Measurements from ENCODE around the gene FAM240B.

Gene FAM240B

DNA sequence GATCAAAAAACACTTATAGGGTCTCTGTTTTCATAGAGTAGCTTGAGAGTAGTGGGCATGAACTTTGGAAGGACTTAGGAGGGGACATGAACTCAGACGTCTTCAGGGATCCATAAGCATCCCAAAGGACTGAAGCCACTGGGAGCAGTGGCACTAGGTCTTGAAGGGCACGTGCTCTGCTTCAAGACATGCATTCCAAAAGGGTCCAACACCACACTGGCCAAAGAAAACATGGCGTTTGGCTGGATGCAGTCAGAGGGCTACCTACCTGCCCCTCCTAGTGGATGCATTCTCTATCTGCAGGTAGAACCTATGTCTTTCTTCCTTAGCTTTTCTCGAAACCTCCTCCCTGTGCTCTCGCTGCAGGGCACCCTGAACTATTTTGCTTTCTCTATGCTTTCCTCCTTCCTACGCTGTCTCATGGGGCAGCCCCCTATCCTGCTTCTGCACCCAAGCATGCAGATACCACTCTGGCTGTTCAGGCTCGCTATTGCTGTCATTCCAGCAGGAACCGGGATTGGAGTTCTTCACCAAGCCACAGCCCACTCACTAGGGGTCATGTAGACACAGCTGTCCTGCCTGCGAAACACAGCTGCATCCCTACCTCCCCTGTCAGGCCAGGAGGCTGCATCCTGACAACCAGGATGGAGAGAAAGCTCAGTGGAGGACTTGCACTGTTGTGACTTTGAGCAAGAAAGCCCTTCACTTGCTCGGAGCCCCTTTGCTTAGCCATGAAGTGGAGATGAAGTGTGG is 11.9 kb downstream of the FAM240B start:
- TF ChIP-seq TAF1 (IDR thresholded peaks at IDR 0.05; ENCODE audit: low read depth, low read length) (no peak), PAX5 (IDR thresholded peaks at IDR 0.05; ENCODE audit: insufficient read depth, low read length, severe bottlenecking) (no peak), POLR2AphosphoS5 (IDR thresholded peaks at IDR 0.05; ENCODE audit: low read depth, low read length) (no peak), SPI1 (IDR thresholded peaks at IDR 0.05; ENCODE audit: low read depth, low read length) (no peak), POLR2A (IDR thresholded peaks at IDR 0.05; ENCODE audit: low read depth, low read length) (no peak), POU2F2 (IDR thresholded peaks at IDR 0.05; ENCODE audit: low read depth, low read length) (no peak)
- FAIRE-seq, result no peak
- no peak for DNase-seq (ENCODE audit: insufficient read length, low spot score)

DNA sequence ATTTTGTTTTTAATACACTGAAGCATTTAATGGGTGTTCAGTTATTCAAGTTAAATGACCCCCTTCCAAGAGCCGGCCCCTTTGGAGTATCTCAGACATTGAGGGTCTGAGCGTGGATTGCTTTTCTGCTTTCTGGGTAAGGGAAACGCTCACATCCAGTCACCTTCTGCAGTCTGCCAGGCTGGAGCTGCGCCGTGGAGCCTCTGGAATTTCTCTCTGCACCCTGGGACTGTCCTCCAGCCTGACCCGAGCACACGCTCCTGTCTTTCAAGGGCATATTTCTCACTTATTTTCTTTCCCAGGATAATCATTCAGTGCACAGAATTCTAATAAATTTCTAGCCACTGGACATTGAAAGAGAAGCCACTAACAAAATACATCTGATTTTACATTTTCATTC is 13.4 kb downstream of the FAM240B start:
- no peak for TF ChIP-seq POU2F2 (IDR thresholded peaks at IDR 0.05; ENCODE audit: low read depth, low read length)
- TF ChIP-seq POLR2AphosphoS5 (IDR thresholded peaks at IDR 0.05; ENCODE audit: low read depth, low read length), result no peak
- TF ChIP-seq TAF1 (IDR thresholded peaks at IDR 0.05; ENCODE audit: low read depth, low read length), result no peak
- TF ChIP-seq POLR2A (IDR thresholded peaks at IDR 0.05; ENCODE audit: low read depth, low read length), result no peak
- TF ChIP-seq SPI1 (IDR thresholded peaks at IDR 0.05; ENCODE audit: low read depth, low read length), result no peak
- no peak for TF ChIP-seq PAX5 (IDR thresholded peaks at IDR 0.05; ENCODE audit: insufficient read depth, low read length, severe bottlenecking)
- DNase-seq (ENCODE audit: insufficient read length, low spot score), result no peak
- FAIRE-seq, result no peak

DNA sequence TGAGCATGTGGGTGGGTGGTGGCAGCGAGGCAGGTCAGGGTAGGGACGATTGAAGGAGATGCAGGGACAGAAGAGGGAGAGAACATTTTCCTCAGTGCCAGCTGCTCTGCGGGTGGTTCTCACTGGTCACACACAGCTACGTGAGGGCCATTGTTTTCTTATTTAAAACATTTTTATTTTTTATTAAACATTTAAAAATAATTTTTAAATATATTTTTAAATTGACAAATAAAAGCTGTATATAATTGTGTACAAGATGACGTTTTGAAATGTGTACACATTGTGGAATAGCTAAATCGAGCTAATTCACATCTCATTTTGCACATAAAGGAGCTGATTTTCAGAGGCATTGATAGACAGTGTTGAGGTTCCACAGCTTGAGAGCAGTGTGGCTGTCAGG is 14.0 kb downstream of the FAM240B start:
- FAIRE-seq, result no peak
- TF ChIP-seq TAF1 (IDR thresholded peaks at IDR 0.05; ENCODE audit: low read depth, low read length) (no peak), POU2F2 (IDR thresholded peaks at IDR 0.05; ENCODE audit: low read depth, low read length) (no peak), PAX5 (IDR thresholded peaks at IDR 0.05; ENCODE audit: insufficient read depth, low read length, severe bottlenecking) (no peak), POLR2AphosphoS5 (IDR thresholded peaks at IDR 0.05; ENCODE audit: low read depth, low read length) (no peak), SPI1 (IDR thresholded peaks at IDR 0.05; ENCODE audit: low read depth, low read length) (no peak), POLR2A (IDR thresholded peaks at IDR 0.05; ENCODE audit: low read depth, low read length) (no peak)

DNA sequence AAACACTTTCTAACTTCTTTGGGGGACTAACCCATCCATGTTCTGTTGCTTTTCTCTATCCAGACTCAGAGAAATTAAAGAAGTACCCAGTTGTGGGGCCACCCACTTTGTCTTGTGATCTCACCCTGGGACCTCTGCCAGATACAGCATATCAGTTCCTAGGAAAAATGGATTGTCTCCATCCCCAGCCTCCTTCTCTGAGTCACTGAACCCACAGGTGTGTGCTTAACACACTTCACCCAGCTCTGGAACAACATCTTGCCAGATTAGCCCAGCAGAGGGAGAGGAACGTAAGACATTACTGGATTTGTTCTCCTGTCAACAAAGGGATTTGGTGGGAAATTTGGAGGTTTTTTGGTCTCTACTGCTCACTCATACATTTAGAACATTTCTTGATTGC is 19.2 kb downstream of the FAM240B start:
- no peak for FAIRE-seq
- no peak for TF ChIP-seq POU2F2 (IDR thresholded peaks at IDR 0.05; ENCODE audit: low read depth, low read length)
- TF ChIP-seq TAF1 (IDR thresholded peaks at IDR 0.05; ENCODE audit: low read depth, low read length), result no peak
- TF ChIP-seq POLR2AphosphoS5 (IDR thresholded peaks at IDR 0.05; ENCODE audit: low read depth, low read length), result no peak
- no peak for TF ChIP-seq SPI1 (IDR thresholded peaks at IDR 0.05; ENCODE audit: low read depth, low read length)
- TF ChIP-seq PAX5 (IDR thresholded peaks at IDR 0.05; ENCODE audit: insufficient read depth, low read length, severe bottlenecking), result no peak
- TF ChIP-seq POLR2A (IDR thresholded peaks at IDR 0.05; ENCODE audit: low read depth, low read length), result no peak

More for the DNA sequence above, 14.0 kb downstream of the FAM240B start:
- no peak for DNase-seq (ENCODE audit: insufficient read length, low spot score)

DNA sequence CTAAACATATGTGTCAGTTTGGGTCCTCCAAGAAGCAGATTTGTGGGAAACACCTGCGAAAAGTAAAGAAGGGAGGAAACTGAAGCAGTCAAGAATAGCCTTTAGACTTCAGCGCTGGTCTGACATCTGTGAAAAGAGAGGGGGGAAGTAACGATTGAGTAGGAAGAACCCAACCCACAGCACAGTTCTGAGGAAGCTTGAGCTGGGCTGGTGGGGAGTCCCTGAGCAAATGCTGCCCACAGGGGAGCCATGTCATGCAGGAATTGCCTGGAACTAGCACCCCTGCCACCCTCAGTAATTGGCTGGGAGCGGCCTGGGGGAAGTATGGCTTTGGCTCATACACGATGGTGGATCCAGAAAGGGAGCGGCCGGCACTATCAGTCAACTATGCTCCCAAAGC is 20.6 kb downstream of the FAM240B start:
- TF ChIP-seq SPI1 (IDR thresholded peaks at IDR 0.05; ENCODE audit: low read depth, low read length), result no peak
- TF ChIP-seq PAX5 (IDR thresholded peaks at IDR 0.05; ENCODE audit: insufficient read depth, low read length, severe bottlenecking), result no peak
- TF ChIP-seq POU2F2 (IDR thresholded peaks at IDR 0.05; ENCODE audit: low read depth, low read length), result no peak
- no peak for TF ChIP-seq POLR2AphosphoS5 (IDR thresholded peaks at IDR 0.05; ENCODE audit: low read depth, low read length)
- TF ChIP-seq TAF1 (IDR thresholded peaks at IDR 0.05; ENCODE audit: low read depth, low read length), result no peak
- TF ChIP-seq POLR2A (IDR thresholded peaks at IDR 0.05; ENCODE audit: low read depth, low read length), result no peak
- no peak for FAIRE-seq
- no peak for DNase-seq (ENCODE audit: insufficient read length, low spot score)

More for the DNA sequence above, 19.2 kb downstream of the FAM240B start:
- DNase-seq (ENCODE audit: insufficient read length, low spot score), result no peak

DNA sequence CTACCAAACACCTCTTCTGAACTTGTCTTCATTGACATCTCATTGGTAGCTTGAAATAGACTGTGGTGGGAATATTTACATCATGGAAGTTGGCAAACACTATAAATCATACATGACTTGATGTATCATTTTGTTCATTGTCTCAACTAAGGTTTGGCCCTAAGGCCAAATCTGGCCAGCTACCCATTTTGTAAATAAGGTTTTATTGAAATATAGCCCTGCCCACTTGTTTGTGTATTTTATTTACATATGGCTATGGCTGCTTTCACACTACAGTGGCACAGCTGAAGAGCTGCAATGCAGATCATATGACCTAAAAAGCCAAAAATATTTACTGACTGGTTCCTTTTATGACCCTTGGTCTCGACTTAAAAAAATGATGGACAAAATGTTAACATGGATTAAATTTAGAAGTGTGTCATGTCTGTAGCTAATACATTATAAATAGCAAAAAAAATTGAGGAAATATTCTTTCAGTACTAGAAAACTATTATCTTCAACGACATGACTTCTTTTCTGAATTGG is 22.1 kb downstream of the FAM240B start:
- FAIRE-seq, result peak; percentile 28
- TF ChIP-seq POU2F2 (IDR thresholded peaks at IDR 0.05; ENCODE audit: low read depth, low read length) (no peak), POLR2AphosphoS5 (IDR thresholded peaks at IDR 0.05; ENCODE audit: low read depth, low read length) (no peak), SPI1 (IDR thresholded peaks at IDR 0.05; ENCODE audit: low read depth, low read length) (no peak), TAF1 (IDR thresholded peaks at IDR 0.05; ENCODE audit: low read depth, low read length) (no peak), POLR2A (IDR thresholded peaks at IDR 0.05; ENCODE audit: low read depth, low read length) (no peak), PAX5 (IDR thresholded peaks at IDR 0.05; ENCODE audit: insufficient read depth, low read length, severe bottlenecking) (no peak)
- DNase-seq (ENCODE audit: insufficient read length, low spot score), result no peak

DNA sequence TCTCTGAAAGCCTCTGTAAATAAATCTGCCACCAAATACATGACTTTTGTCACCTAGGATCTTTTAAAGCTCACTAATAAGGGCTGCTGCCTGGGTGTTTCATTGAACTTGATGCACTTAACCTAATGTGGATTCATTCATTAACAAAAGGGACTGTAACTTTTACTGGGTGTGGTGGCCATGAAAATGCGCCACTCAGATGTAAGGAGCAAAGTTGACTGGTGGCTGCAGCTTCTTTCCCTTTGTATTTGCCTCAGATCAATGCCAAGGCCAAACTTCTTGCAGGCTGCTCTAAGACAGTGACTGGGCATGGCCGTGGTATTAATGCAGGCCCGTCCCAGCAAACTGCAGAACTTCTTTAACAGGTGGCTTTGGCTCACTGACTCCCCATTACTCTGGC is 22.9 kb downstream of the FAM240B start:
- DNase-seq (ENCODE audit: insufficient read length, low spot score) (no peak), FAIRE-seq (no peak)
- TF ChIP-seq POLR2A (IDR thresholded peaks at IDR 0.05; ENCODE audit: low read depth, low read length) (no peak), SPI1 (IDR thresholded peaks at IDR 0.05; ENCODE audit: low read depth, low read length) (no peak), POU2F2 (IDR thresholded peaks at IDR 0.05; ENCODE audit: low read depth, low read length) (no peak), POLR2AphosphoS5 (IDR thresholded peaks at IDR 0.05; ENCODE audit: low read depth, low read length) (no peak), PAX5 (IDR thresholded peaks at IDR 0.05; ENCODE audit: insufficient read depth, low read length, severe bottlenecking) (no peak)

DNA sequence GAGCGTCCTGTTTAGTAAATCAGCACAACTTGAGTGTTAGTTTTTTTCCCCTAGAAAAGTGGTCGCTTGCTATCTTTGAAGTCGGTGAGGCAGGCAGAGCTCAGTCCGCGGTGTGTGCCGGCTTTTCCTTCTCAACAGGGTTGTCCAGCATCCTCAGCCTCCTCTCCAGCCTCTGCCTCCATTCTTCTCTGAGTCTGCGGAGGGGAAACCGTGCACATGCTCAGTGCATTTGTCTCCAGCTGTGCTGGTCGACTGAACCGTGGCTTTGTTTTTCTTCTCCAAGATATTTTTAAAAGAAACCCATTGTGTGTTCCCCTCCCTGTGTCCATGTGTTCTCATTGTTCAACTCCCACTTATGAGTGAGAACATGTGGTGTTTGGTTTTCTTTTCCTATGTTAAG is 25.3 kb downstream of the FAM240B start:
- FAIRE-seq, result no peak
- no peak for DNase-seq (ENCODE audit: insufficient read length, low spot score)
- no peak for TF ChIP-seq SPI1 (IDR thresholded peaks at IDR 0.05; ENCODE audit: low read depth, low read length)
- no peak for TF ChIP-seq POLR2AphosphoS5 (IDR thresholded peaks at IDR 0.05; ENCODE audit: low read depth, low read length)
- no peak for TF ChIP-seq PAX5 (IDR thresholded peaks at IDR 0.05; ENCODE audit: insufficient read depth, low read length, severe bottlenecking)
- no peak for TF ChIP-seq POU2F2 (IDR thresholded peaks at IDR 0.05; ENCODE audit: low read depth, low read length)

DNA sequence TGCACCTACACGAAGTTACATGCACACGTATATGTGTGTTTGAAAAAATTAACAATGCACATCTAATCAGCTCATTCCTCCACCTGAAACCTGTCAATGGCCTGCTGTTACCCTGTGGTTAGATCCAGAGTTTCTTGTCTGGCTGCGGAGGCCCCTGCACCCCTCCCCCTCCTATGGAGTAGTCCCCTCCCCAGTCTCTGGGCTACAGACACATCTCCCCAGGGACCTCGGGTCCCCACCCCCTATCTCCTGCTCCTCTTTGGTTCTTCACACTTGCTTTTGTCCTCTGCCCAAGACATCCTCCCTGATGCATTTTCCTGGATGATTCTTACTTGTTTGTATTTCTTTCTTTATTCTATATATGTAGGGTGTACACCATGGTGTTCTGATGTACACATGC is 27.2 kb downstream of the FAM240B start:
- DNase-seq (ENCODE audit: insufficient read length, low spot score) (no peak), FAIRE-seq (no peak)
- TF ChIP-seq POU2F2 (IDR thresholded peaks at IDR 0.05; ENCODE audit: low read depth, low read length) (no peak), POLR2AphosphoS5 (IDR thresholded peaks at IDR 0.05; ENCODE audit: low read depth, low read length) (no peak), POLR2A (IDR thresholded peaks at IDR 0.05; ENCODE audit: low read depth, low read length) (no peak)

DNA sequence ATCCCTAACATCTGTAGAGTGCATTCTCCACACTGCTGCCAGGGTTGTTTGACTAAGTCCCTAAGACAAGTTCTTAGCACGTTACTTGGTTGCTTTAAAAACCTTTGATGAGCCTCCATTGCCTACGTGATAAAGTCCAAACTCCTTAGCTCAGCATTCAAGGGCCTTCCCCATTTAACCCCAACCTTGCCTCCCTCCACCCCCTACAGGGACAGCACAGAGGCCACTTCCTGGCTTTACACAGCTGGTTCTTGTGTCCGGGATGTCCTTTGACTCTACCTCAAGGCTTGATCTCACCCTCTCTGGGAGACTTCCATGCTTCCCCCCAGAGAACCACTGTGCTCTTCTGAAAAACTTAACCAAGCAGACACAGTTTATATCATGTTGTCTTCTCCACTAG is 29.4 kb downstream of the FAM240B start:
- no peak for TF ChIP-seq POU2F2 (IDR thresholded peaks at IDR 0.05; ENCODE audit: low read depth, low read length)
- no peak for TF ChIP-seq PAX5 (IDR thresholded peaks at IDR 0.05; ENCODE audit: insufficient read depth, low read length, severe bottlenecking)
- TF ChIP-seq POLR2A (IDR thresholded peaks at IDR 0.05; ENCODE audit: low read depth, low read length), result no peak
- TF ChIP-seq POLR2AphosphoS5 (IDR thresholded peaks at IDR 0.05; ENCODE audit: low read depth, low read length), result no peak
- no peak for TF ChIP-seq TAF1 (IDR thresholded peaks at IDR 0.05; ENCODE audit: low read depth, low read length)
- TF ChIP-seq SPI1 (IDR thresholded peaks at IDR 0.05; ENCODE audit: low read depth, low read length), result no peak
- DNase-seq (ENCODE audit: insufficient read length, low spot score) (no peak), FAIRE-seq (no peak)

Data from GM12891 (cell line).